ENCODE data around the gene SNAPC3.
"Not testable (repeated sequence)": the region's sequence is repeated elsewhere in the genome, so short reads cannot be mapped to it uniquely, and the experiment has no call there.

The SNAPC3 gene

GRCh38 chr9:15422372-15423230 lies at the start of gene SNAPC3:
Gene SNAPC3, plus strand, starts transcription at chr9:15422876. Its CDS starts 4 bp downstream, at chr9:15422880.
- DNase-seq, result peak; percentile 98

DNA sequence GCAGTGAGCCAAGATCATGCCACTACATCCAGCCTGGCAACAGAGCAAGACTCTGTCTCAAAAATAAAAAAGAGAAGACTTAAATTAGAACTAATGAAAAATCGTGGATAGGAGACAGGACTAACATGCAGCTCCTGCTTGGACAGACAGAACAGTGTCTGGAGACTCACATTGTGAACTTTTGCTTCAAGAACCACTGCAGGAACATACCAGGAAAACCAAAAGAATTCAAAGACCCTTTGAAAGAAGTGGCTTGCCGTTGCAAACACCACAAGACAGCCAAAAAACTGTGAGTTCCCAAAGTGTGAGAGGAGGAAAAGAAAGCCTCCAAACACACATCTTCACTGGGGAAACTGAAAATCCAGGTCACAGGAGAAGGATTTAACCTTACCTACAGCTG lies 48.8 kb upstream of the SNAPC3 start:
- DNase-seq, result no peak

DNA sequence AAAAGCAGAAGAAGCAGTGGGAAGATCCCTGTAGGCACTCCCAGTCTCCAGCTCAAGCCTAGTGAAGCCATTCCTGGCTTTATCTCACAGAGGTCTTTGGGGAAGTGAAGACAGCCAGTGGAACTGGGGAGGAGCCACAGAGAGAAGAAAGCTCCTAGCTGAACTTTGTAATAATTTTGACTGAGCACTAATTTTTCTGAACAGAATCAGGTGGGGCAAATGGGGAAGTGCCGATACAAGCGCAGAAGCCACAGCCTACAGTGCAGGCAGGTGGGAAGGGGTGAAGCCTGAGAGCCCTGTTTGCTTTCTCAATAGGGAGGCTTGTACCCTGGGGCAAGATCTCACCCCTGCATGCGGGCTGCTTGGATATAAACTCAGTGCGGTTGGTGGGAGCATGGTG lies 48.4 kb upstream of the SNAPC3 start:
- DNase-seq, result no peak

- DNase-seq, result no peak
Measured at GRCh38 chr9:15374825-15375224, 47.9 kb upstream of the SNAPC3 start.

- no peak for DNase-seq
Measured at GRCh38 chr9:15377625-15378540, 44.8 kb upstream of the SNAPC3 start.

DNA sequence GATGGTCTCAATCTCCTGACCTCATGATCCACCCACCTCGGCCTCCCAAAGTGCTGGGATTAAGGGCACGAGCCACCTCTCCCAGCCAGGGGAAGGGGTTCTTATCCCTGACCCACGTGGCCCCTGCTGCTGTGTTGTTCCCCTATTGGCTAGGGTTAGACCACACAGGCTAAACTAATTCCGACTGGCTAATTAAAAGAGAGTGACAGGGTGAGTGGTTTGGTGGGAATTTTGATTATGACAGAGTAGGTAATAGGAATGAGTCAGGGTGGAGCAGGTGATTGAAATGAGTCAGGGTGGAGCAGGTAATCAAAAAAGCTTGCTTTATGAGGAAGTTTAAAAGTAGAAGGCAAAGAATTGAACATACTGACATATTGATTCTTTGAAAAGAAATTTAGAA lies 43.4 kb upstream of the SNAPC3 start:
- DNase-seq, result not testable (repeated sequence)

DNA sequence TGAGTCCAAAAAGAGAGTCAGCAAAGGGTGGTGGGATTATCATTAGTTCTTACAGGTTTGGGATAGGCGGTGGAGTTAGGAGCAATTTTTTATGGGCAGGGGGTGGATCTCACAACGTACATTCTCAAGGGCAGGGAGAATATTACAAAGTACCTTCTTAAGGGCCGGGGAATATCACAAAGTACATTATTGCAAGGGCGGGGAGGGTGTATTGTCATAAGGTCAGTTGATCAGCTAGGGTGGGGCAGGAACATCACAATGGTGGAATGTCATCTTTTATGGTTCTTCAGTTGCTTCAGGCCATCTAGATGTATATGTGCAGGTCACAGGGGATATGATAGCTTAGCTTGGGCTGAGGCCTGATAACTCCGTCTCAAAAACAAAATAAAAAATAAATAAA lies 42.8 kb upstream of the SNAPC3 start:
- DNase-seq, result not testable (repeated sequence)

- no peak for DNase-seq
Measured at GRCh38 chr9:15381491-15381890, 41.2 kb upstream of the SNAPC3 start.

DNA sequence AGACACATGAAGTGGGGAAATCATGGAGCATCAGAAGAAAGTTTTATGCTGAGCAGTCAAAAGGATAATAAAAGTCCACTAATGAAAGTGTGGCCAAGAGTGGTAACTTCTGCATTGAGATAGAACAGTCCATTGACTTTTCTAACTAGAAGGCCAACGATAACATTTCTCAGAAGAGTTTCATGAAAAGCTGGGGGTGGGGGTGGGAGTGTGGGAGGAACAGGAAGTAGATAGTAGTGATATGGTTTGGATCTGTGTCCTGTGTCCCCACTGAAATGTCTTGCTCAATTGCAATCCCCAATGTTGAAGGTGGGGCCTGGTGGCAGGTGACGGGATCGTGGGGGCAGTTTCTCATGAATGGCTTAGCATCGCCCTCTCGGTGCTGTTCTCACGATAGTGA lies 36.2 kb upstream of the SNAPC3 start:
- no peak for DNase-seq

- DNase-seq, result no peak
Measured at GRCh38 chr9:15389173-15389572, 33.5 kb upstream of the SNAPC3 start.

DNA sequence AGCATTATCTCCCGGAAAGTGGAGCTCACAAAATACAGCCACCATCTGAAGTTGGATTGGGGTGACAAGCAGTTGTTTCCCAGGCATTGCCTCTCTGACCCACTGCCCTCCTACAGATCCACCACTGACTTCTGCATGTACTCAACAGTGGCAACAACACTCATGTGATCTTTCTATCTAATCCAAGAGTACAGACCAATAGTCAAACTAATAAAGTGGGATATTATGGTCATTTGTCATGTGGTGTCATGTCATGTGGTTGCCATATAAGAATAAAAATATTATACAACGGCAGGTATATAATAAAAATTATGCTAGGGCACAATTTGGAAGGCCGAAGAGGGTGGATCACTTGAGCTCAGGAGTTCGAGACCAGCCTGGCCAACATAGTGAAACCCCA lies 33.0 kb upstream of the SNAPC3 start:
- no peak for DNase-seq

- DNase-seq, result no peak
Measured at GRCh38 chr9:15390201-15390600, 32.5 kb upstream of the SNAPC3 start.

- no peak for DNase-seq
Measured at GRCh38 chr9:15392363-15392762, 30.3 kb upstream of the SNAPC3 start.

DNA sequence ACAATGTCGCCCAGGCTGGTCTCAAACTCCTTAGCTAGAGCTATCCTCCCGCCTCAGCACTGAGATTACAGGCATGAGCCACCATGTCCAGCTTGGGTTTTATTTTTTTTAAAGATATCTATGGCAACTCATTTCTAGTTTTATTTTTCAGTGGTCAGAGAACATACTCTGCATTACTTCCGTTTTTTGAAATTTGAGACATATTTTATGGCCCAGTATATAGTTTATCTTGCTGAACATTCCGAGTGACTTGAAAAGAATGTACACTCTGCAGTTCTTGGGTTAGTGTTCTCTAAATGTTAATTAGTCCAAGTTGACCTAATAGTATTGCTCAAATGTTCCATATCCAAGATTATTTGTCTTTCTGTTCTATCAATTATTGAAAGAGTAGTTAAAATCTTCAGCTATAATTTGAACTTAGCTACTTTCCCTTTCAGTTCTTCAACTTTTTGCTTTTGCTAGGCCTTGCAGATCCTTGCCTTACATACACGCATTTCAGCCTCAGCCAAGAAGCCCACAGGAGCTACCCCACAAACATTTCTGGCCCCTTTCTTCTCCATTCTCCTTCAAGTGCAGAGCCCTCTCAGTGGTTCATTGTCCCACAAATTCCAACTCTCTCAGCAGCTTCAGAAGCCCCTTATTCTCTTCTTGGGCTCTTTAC lies 22.3 kb upstream of the SNAPC3 start:
- DNase-seq, result no peak

- no peak for DNase-seq
Measured at GRCh38 chr9:15401266-15401665, 21.4 kb upstream of the SNAPC3 start.

GRCh38 chr9:15403155-15403554 lies 19.5 kb upstream of the SNAPC3 start:
- no peak for DNase-seq

DNA sequence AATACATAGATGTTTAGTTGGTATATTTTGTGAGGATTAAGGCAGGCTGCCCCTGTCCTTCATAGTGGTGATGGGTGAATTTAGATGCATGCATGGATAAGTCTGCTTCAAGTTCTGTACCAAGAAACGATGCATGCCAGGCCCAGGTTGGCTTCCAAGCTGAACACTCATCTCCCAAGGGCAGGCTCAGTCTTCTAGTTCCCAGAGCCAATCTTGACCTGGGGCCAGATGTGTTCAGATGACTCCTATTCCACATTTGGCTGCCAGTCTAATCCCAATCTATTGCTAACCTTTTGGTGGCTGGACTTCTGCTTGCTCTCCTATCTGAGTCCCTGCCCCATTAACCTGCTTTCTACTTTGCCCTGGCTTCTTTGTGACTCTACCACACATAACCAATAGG lies 18.5 kb upstream of the SNAPC3 start:
- no peak for DNase-seq

DNA sequence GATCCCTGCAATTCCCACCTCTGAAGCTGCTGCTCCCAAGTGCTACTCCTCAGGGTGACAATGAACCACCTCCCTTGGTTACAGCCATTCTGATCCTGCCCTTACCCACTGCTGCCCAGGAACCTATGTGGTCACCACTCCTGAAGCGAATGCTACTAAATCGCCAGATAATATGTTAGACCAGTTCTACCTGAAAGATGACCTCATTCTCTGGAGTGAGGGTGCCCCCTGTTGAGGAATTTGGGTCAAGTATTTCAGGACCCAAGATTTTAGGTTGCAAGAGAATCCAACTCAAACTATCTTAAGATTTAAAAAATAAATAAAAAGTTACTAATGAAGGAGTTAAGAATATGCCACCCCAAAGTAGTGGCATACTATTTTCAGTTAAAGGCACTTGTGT lies 5.8 kb upstream of the SNAPC3 start:
- peak; percentile 30 for DNase-seq

GRCh38 chr9:15417626-15418025 lies 5.0 kb upstream of the SNAPC3 start:
- no peak for DNase-seq

GRCh38 chr9:15420796-15421195 lies 1.9 kb upstream of the SNAPC3 start:
- DNase-seq, result no peak

DNA sequence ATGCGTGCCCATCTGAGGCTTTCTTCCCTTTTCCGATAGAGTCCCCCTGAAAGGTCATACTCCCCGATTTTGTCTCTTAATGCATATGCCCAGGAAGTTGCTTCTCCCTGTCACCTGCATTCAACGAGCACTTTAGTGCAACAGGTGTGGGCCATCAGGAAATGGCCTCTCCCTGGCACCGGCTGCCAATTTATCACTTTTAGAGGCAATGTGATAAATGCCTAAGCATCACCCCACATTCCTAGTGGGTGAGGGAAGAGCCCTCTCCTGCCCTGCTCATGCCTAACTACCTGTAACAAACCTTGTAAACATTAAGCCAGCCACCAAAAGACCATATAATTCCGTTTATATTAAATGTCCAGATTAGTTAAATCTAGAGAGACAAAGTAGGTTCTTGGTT lies 1.1 kb upstream of the SNAPC3 start:
- DNase-seq, result no peak

GRCh38 chr9:15421990-15422371 lies 695 bp upstream of the SNAPC3 start:
- no peak for DNase-seq

- no peak for DNase-seq
Measured at GRCh38 chr9:15423231-15423985, 732 bp downstream of the SNAPC3 start.

Data from right hindlimb (tissue), 1 donor.